ENCODE measurements around the gene RUNX3.

Gene RUNX3

DNA sequence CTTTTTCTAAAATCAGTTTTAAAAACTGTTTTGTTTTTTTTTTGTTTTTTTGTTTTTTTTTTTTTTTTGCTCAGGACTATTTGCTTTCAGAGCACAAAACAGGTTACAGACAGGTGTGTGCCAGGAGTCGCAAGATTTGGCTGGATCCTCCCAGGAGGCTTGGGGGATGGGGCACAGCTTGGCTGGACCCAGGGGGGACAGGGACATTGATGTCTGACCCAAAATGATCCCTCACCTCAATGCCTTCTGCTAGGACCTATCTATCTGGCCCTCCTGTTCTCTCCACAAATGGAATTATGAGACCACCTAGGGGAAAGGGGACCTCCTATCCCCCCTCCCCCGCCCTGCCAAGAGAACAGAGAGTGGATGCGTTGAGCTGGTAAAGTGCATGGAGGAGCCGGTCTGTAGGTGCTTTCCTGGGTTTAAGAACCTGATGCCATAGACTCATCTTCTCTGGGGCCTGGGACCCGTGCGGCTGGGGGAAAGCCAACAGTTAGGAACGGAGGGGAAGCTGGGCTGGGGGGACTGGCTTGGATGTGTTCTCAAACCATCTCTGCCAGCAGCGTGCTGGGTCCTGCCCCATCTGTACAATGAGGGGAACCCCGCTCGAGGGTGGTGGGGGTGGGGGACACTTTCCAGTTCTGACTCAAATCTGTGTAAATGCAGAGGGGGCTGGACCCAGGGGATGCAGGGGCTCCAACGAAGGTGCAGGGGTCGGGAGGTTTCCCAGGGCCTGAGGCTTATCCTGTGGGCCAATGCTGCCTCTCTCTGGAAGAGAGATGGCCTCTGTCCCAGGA lies 28.9 kb downstream of the RUNX3 start:
- TF ChIP-seq, protein P1, sequence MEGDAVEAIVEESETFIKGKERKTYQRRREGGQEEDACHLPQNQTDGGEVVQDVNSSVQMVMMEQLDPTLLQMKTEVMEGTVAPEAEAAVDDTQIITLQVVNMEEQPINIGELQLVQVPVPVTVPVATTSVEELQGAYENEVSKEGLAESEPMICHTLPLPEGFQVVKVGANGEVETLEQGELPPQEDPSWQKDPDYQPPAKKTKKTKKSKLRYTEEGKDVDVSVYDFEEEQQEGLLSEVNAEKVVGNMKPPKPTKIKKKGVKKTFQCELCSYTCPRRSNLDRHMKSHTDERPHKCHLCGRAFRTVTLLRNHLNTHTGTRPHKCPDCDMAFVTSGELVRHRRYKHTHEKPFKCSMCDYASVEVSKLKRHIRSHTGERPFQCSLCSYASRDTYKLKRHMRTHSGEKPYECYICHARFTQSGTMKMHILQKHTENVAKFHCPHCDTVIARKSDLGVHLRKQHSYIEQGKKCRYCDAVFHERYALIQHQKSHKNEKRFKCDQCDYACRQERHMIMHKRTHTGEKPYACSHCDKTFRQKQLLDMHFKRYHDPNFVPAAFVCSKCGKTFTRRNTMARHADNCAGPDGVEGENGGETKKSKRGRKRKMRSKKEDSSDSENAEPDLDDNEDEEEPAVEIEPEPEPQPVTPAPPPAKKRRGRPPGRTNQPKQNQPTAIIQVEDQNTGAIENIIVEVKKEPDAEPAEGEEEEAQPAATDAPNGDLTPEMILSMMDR (IDR thresholded peaks at IDR 0.05; ENCODE audit: insufficient read depth, low read length, poor library complexity, severe bottlenecking): no peak
- TF ChIP-seq EZH2phosphoT487 (conservative IDR thresholded peaks at IDR 0.05; ENCODE audit: low read length): no peak
- Histone ChIP-seq H3K9me3 (ENCODE audit: insufficient read depth, low read length) (no peaks in the 10 kb centered on the region), H3K79me2 (ENCODE audit: insufficient read depth, low read length) (no peaks in the 10 kb centered on the region), H3K4me3 (ENCODE audit: insufficient read depth, low read length, poor library complexity, severe bottlenecking) (no peak overlapping the region), H2AFZ (ENCODE audit: low read depth, low read length, severe bottlenecking) (no peak overlapping the region), H3K36me3 (ENCODE audit: low read length) (no peaks in the 10 kb centered on the region), H3K27ac (ENCODE audit: low read depth, low read length) (no peak overlapping the region), H3K9ac (ENCODE audit: low read length) (no peak overlapping the region), H3K9me2 (replicated peaks; ENCODE audit: insufficient read depth, low read length) (no peaks in the 10 kb centered on the region), H3F3A (ENCODE audit: insufficient read depth) (no peaks in the 10 kb centered on the region; the same call in 1 of the 2 replicates), H3K27me3 (ENCODE audit: low read length) (no peaks in the 10 kb centered on the region), H3K4me2 (ENCODE audit: low read depth, low read length, poor library complexity, severe bottlenecking) (no peak overlapping the region), H4K20me1 (ENCODE audit: low read depth, low read length) (no peaks in the 10 kb centered on the region)

DNA sequence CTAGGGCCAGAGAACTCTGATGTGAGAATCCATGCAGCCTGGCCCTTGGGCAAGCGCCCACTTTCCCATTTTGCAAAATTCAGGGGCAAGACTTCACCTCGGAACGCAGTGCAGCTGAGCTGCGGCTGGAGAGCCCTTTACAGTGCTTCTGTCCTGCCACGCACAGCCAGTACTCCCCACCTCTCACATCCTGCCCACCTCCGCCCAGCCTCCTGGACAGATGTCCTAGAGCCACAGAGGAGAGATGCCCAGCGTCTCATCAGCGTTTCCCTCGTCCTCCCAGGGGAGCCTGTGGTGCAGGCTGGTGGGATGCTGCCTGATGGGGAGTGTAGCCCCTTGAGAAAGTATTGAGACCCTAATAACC lies 29.6 kb downstream of the RUNX3 start:
- TF ChIP-seq, protein P1 (IDR thresholded peaks at IDR 0.05; ENCODE audit: insufficient read depth, low read length, poor library complexity, severe bottlenecking): no peak
- no peak for TF ChIP-seq EZH2phosphoT487 (conservative IDR thresholded peaks at IDR 0.05; ENCODE audit: low read length)
- no peaks in the 10 kb centered on the region for H3K9me2 ChIP-seq (replicated peaks; ENCODE audit: insufficient read depth, low read length)

DNA sequence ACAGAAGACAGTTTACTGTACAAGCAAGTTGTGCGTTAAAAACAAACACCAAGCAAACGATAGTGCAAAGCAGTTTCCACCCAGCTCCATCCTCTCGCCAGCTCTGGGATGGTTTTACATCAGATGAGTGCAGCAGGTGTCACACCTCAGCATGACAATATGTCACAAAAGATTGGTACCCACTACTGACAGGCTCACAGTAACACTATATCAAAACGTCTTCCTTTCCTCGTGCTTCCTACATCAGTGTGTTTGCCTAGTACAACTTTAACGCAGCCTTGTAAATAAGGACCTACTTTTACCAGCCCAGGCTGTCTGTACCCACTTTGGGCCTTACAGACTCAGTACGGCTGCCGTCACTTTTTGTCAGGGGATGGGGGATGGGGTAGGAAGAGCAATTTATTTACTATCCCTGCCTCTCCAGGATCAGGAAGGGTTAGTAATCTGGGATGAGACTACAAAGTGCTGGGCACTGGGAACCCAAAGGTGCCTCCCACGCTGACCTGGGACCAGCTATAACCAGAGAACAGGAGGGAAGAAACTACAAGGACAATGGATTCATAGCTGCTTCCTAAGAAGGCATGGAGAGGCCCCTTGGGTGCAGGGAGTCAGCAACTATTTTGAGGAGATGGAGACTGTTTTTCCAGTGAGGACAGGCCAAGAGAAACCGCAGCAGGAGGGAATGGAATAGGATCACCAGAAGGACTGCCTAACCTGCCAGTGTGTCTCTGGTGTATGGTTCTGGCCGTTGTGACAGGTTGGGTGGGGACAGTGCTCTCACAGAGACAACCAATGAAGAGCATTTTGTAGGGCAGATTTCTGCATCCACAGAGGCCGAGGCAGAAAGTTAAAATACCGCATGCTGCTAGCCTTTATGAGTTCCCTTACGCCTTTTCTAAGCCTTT lies 30.2 kb downstream of the RUNX3 start:
- no peaks in the 10 kb centered on the region for H3K79me2 ChIP-seq (ENCODE audit: insufficient read depth, low read length)
- no peaks in the 10 kb centered on the region for H3K9me3 ChIP-seq (ENCODE audit: insufficient read depth, low read length)
- no peaks in the 10 kb centered on the region for H3K36me3 ChIP-seq (ENCODE audit: low read length)
- H4K20me1 ChIP-seq (ENCODE audit: low read depth, low read length): no peaks in the 10 kb centered on the region
- no peak for TF ChIP-seq EZH2phosphoT487 (conservative IDR thresholded peaks at IDR 0.05; ENCODE audit: low read length)
- TF ChIP-seq, protein P1 (IDR thresholded peaks at IDR 0.05; ENCODE audit: insufficient read depth, low read length, poor library complexity, severe bottlenecking): no peak
- H3K9me2 ChIP-seq (replicated peaks; ENCODE audit: insufficient read depth, low read length): no peaks in the 10 kb centered on the region
- H3K4me2 ChIP-seq (ENCODE audit: low read depth, low read length, poor library complexity, severe bottlenecking): no peak overlapping the region
- no peaks in the 10 kb centered on the region for H3K27me3 ChIP-seq (ENCODE audit: low read length)
- no peak overlapping the region for H3K4me3 ChIP-seq (ENCODE audit: insufficient read depth, low read length, poor library complexity, severe bottlenecking)
- H3F3A ChIP-seq (ENCODE audit: insufficient read depth): no peaks in the 10 kb centered on the region; the same call in 1 of the 2 replicates
- H2AFZ ChIP-seq (ENCODE audit: low read depth, low read length, severe bottlenecking): no peak overlapping the region
- H3K27ac ChIP-seq (ENCODE audit: low read depth, low read length): no peak overlapping the region
- H3K9ac ChIP-seq (ENCODE audit: low read length): no peak overlapping the region

More for the DNA sequence above, 29.6 kb downstream of the RUNX3 start:
- Histone ChIP-seq H3K36me3 (ENCODE audit: low read length) (no peaks in the 10 kb centered on the region), H3K4me2 (ENCODE audit: low read depth, low read length, poor library complexity, severe bottlenecking) (no peak overlapping the region), H3K27ac (ENCODE audit: low read depth, low read length) (no peak overlapping the region), H3K9ac (ENCODE audit: low read length) (no peak overlapping the region), H3K79me2 (ENCODE audit: insufficient read depth, low read length) (no peaks in the 10 kb centered on the region), H3K27me3 (ENCODE audit: low read length) (no peaks in the 10 kb centered on the region), H3F3A (ENCODE audit: insufficient read depth) (no peaks in the 10 kb centered on the region; the same call in 1 of the 2 replicates), H2AFZ (ENCODE audit: low read depth, low read length, severe bottlenecking) (no peak overlapping the region), H4K20me1 (ENCODE audit: low read depth, low read length) (no peaks in the 10 kb centered on the region), H3K4me3 (ENCODE audit: insufficient read depth, low read length, poor library complexity, severe bottlenecking) (no peak overlapping the region), H3K9me3 (ENCODE audit: insufficient read depth, low read length) (no peaks in the 10 kb centered on the region)
